GM23338 (cell line): Measurements from ENCODE around the gene RAI14.

Source experiments
- CREB1 ChIP-seq: fragments of 250-450 bp; sonication (Bioruptor Pico); IDR thresholded peaks from 2 replicates; pipeline ENCODE4 v1.5.0; 2020; ENCODE audit warnings: low read depth, mild to moderate bottlenecking, moderate library complexity
- EZH2 ChIP-seq: fragments of 200-600 bp; sonication (generic); IDR thresholded peaks from one replicate; pipeline ENCODE4 v1.8.0; 2017; ENCODE audit warnings: antibody characterized with exemption, mild to moderate bottlenecking, low read depth; ENCODE audit not compliant: unreplicated experiment
- EZH2phosphoT487 ChIP-seq: fragments of 200-600 bp; sonication (generic); IDR thresholded peaks from one replicate; pipeline ENCODE4 v1.8.1; 2018; ENCODE audit warnings: antibody characterized with exemption; ENCODE audit not compliant: unreplicated experiment
- JUNB ChIP-seq: IDR thresholded peaks from one replicate; pipeline ENCODE4 v1.6.1; 2016; ENCODE audit warnings: antibody characterized with exemption; ENCODE audit not compliant: unreplicated experiment
- POLR2AphosphoS5 ChIP-seq: IDR thresholded peaks from 2 replicates; pipeline ENCODE4 v1.6.1; 2016; ENCODE audit warnings: antibody characterized with exemption, low read depth
- STAT1 ChIP-seq: IDR thresholded peaks from one replicate; pipeline ENCODE4 v1.6.1; 2016; ENCODE audit warnings: antibody characterized with exemption; ENCODE audit not compliant: unreplicated experiment
- ZNF114 ChIP-seq: fragments of 250-450 bp; sonication (Bioruptor Pico); IDR thresholded peaks from 2 replicates; pipeline ENCODE4 v1.5.0; 2020; ENCODE audit warnings: mild to moderate bottlenecking, moderate library complexity
- ZNF331 ChIP-seq: fragments of 250-450 bp; sonication (Bioruptor Pico); IDR thresholded peaks from 2 replicates; pipeline ENCODE4 v1.5.0; 2020; ENCODE audit warnings: low read depth, mild to moderate bottlenecking, moderate library complexity
- TF ChIP-seq, protein P1 (sequence below), 2 experiments: fragments of 200-600 bp in 1 of 2; sonication (generic) in 1 of 2; conservative IDR thresholded peaks; 2 replicates each; pipeline versions ENCODE4 v1.5.1 to v1.6.1; 2016 to 2017; ENCODE audit warnings: antibody characterized with exemption in 2 of 2, low read depth in 2 of 2, mild to moderate bottlenecking in 2 of 2, moderate library complexity in 1 of 2
- TF ChIP-seq, protein P2 (sequence below): IDR thresholded peaks from one replicate; pipeline ENCODE4 v1.6.1; 2018; ENCODE audit warnings: antibody characterized with exemption; ENCODE audit not compliant: unreplicated experiment
- TF ChIP-seq, protein P3 (sequence below): IDR thresholded peaks from 2 replicates; pipeline ENCODE4 v1.6.1; 2016; ENCODE audit warnings: antibody characterized with exemption
- TF ChIP-seq, protein P4 (sequence below): fragments of 250-450 bp; sonication (Bioruptor Pico); IDR thresholded peaks from 2 replicates; pipeline ENCODE4 v1.5.0; 2020; ENCODE audit warnings: mild to moderate bottlenecking, moderate library complexity

DNA sequence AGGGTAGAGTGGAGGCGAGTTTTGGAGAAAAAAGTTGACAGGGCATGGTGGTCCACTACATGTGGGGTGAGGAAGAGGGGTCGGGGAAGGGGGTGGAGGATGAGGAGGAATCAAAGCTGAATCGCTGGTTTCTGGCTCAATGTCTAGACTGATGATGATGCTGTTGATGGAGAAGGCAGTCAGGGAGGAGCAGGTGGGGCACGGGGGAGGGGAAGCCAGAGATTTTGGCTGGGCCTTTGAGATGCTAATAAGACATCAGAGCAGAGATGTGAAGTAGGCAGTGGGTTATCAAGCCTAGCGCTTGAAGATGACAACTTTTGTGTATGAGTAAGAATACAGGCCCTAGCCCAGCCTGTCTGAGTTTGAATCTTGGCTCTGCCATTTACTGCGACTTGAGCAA is 150.4 kb downstream of the RAI14 start:
- TF ChIP-seq, protein P1, sequence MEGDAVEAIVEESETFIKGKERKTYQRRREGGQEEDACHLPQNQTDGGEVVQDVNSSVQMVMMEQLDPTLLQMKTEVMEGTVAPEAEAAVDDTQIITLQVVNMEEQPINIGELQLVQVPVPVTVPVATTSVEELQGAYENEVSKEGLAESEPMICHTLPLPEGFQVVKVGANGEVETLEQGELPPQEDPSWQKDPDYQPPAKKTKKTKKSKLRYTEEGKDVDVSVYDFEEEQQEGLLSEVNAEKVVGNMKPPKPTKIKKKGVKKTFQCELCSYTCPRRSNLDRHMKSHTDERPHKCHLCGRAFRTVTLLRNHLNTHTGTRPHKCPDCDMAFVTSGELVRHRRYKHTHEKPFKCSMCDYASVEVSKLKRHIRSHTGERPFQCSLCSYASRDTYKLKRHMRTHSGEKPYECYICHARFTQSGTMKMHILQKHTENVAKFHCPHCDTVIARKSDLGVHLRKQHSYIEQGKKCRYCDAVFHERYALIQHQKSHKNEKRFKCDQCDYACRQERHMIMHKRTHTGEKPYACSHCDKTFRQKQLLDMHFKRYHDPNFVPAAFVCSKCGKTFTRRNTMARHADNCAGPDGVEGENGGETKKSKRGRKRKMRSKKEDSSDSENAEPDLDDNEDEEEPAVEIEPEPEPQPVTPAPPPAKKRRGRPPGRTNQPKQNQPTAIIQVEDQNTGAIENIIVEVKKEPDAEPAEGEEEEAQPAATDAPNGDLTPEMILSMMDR (conservative IDR thresholded peaks at IDR 0.05; ENCODE audit: low read depth in 2 of 2), result no peak
- TF ChIP-seq EZH2 (no peak), EZH2phosphoT487 (no peak), JUNB (no peak), POLR2AphosphoS5 (no peak), CREB1 (no peak), ZNF114 (no peak), STAT1 (no peak), ZNF331 (no peak)
- TF ChIP-seq, protein P2, sequence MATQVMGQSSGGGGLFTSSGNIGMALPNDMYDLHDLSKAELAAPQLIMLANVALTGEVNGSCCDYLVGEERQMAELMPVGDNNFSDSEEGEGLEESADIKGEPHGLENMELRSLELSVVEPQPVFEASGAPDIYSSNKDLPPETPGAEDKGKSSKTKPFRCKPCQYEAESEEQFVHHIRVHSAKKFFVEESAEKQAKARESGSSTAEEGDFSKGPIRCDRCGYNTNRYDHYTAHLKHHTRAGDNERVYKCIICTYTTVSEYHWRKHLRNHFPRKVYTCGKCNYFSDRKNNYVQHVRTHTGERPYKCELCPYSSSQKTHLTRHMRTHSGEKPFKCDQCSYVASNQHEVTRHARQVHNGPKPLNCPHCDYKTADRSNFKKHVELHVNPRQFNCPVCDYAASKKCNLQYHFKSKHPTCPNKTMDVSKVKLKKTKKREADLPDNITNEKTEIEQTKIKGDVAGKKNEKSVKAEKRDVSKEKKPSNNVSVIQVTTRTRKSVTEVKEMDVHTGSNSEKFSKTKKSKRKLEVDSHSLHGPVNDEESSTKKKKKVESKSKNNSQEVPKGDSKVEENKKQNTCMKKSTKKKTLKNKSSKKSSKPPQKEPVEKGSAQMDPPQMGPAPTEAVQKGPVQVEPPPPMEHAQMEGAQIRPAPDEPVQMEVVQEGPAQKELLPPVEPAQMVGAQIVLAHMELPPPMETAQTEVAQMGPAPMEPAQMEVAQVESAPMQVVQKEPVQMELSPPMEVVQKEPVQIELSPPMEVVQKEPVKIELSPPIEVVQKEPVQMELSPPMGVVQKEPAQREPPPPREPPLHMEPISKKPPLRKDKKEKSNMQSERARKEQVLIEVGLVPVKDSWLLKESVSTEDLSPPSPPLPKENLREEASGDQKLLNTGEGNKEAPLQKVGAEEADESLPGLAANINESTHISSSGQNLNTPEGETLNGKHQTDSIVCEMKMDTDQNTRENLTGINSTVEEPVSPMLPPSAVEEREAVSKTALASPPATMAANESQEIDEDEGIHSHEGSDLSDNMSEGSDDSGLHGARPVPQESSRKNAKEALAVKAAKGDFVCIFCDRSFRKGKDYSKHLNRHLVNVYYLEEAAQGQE, result no peak
- TF ChIP-seq, protein P3, sequence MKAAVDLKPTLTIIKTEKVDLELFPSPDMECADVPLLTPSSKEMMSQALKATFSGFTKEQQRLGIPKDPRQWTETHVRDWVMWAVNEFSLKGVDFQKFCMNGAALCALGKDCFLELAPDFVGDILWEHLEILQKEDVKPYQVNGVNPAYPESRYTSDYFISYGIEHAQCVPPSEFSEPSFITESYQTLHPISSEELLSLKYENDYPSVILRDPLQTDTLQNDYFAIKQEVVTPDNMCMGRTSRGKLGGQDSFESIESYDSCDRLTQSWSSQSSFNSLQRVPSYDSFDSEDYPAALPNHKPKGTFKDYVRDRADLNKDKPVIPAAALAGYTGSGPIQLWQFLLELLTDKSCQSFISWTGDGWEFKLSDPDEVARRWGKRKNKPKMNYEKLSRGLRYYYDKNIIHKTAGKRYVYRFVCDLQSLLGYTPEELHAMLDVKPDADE, result no peak
- TF ChIP-seq, protein P4, sequence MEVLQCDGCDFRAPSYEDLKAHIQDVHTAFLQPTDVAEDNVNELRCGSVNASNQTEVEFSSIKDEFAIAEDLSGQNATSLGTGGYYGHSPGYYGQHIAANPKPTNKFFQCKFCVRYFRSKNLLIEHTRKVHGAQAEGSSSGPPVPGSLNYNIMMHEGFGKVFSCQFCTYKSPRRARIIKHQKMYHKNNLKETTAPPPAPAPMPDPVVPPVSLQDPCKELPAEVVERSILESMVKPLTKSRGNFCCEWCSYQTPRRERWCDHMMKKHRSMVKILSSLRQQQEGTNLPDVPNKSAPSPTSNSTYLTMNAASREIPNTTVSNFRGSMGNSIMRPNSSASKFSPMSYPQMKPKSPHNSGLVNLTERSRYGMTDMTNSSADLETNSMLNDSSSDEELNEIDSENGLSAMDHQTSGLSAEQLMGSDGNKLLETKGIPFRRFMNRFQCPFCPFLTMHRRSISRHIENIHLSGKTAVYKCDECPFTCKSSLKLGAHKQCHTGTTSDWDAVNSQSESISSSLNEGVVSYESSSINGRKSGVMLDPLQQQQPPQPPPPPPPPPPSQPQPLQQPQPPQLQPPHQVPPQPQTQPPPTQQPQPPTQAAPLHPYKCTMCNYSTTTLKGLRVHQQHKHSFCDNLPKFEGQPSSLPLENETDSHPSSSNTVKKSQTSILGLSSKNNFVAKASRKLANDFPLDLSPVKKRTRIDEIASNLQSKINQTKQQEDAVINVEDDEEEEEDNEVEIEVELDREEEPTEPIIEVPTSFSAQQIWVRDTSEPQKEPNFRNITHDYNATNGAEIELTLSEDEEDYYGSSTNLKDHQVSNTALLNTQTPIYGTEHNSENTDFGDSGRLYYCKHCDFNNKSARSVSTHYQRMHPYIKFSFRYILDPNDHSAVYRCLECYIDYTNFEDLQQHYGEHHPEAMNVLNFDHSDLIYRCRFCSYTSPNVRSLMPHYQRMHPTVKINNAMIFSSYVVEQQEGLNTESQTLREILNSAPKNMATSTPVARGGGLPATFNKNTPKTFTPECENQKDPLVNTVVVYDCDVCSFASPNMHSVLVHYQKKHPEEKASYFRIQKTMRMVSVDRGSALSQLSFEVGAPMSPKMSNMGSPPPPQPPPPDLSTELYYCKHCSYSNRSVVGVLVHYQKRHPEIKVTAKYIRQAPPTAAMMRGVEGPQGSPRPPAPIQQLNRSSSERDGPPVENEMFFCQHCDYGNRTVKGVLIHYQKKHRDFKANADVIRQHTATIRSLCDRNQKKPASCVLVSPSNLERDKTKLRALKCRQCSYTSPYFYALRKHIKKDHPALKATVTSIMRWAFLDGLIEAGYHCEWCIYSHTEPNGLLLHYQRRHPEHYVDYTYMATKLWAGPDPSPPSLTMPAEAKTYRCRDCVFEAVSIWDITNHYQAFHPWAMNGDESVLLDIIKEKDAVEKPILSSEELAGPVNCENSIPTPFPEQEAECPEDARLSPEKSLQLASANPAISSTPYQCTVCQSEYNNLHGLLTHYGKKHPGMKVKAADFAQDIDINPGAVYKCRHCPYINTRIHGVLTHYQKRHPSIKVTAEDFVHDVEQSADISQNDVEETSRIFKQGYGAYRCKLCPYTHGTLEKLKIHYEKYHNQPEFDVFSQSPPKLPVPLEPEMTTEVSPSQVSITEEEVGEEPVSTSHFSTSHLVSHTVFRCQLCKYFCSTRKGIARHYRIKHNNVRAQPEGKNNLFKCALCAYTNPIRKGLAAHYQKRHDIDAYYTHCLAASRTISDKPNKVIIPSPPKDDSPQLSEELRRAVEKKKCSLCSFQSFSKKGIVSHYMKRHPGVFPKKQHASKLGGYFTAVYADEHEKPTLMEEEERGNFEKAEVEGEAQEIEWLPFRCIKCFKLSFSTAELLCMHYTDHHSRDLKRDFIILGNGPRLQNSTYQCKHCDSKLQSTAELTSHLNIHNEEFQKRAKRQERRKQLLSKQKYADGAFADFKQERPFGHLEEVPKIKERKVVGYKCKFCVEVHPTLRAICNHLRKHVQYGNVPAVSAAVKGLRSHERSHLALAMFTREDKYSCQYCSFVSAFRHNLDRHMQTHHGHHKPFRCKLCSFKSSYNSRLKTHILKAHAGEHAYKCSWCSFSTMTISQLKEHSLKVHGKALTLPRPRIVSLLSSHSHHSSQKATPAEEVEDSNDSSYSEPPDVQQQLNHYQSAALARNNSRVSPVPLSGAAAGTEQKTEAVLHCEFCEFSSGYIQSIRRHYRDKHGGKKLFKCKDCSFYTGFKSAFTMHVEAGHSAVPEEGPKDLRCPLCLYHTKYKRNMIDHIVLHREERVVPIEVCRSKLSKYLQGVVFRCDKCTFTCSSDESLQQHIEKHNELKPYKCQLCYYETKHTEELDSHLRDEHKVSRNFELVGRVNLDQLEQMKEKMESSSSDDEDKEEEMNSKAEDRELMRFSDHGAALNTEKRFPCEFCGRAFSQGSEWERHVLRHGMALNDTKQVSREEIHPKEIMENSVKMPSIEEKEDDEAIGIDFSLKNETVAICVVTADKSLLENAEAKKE (CRISPR knock-in tag), result no peak
